Heart left ventricle (tissue), 13 donors: ENCODE measurements around the gene TARBP2.

Source experiments
- CTCF ChIP-seq, 12 donors: fragments of 200-600 bp; sonication (generic) in 4 of 12; IDR thresholded peaks; one replicate each; pipeline versions ENCODE4 v1.5.0 to v1.8.0; 2018 to 2022; ENCODE audit warnings: antibody characterized with exemption in 12 of 12, mild to moderate bottlenecking in 5 of 12
- POLR2A ChIP-seq, 2 donors: fragments of 450-650 bp; IDR thresholded peaks; one replicate each; pipeline ENCODE4 v1.6.1; 2017; ENCODE audit warnings: antibody characterized with exemption in 2 of 2, mild to moderate bottlenecking in 2 of 2, moderate library complexity in 2 of 2
- donor health status: ischemic (EF 13 %, LVEDD 7.1; RV severe dilation, severe dysfunction).
- donor health status: DM: no; HTN: yes; CAD: no.
- donor health status: DM: no; HTN: no; CAD: no.
- donor health status: ischemic (EF 25% LVEDD 6.9; RV normal size, moderate dysfunction).
- donor health status: ischemic (EF 25% LVEDD 5.7; RV mildly dilated, moderate dysfunction).
- donor health status: ischemic (EF 35%, LVEDD 5.7; RV mildly dilated, moderate dysfunction).
- donor health status: nonischemic (EF 11% LVEDD 7.7; RV severe dilation, severe dysfunction).
- donor health status: DM: yes; HTN: yes; CAD: no.
- donor health status: PGD.
- donor health status: ischemic (EF 29% LVEDD 5.4; RV normal size, mild dysfunction).
- donor health status: nonischemic (EF 23%, LVEDD 6.1; RV moderate dilation, normal function).

GRCh38 chr12:53486736-53487487 lies 14.2 kb upstream of the TARBP2 start:
- TF ChIP-seq CTCF (IDR thresholded peaks at IDR 0.05): no peak
- no peak for TF ChIP-seq POLR2A (IDR thresholded peaks at IDR 0.05)
